HepG2 (cell line): Measurements from ENCODE around the gene HS6ST1. TPM values are rescaled to one million over a fixed set of nuclear protein-coding genes. Genes with fewer than 3 reads are reported as not detected.
A peak's percentile ranks its signal among the peaks of the same experiment; 100 is the strongest.

Experiments used
- FOSL2 ChIP-seq: sonication (generic); formaldehyde crosslinking; IDR thresholded peaks from 2 replicates; pipeline ENCODE4 v1.4.0; 2020; ENCODE audit warnings: missing genetic modification reagents
- KLF6 ChIP-seq: IDR thresholded peaks from 2 replicates; pipeline ENCODE4 v1.8.0; 2016; ENCODE audit warnings: missing biosample characterization, missing genetic modification reagents
- MBD4 ChIP-seq: IDR thresholded peaks from 2 replicates; pipeline ENCODE4 v1.6.1; 2012; ENCODE audit warnings: low read length, inconsistent platforms, borderline replicate concordance
- MLLT10 ChIP-seq: sonication (generic); formaldehyde crosslinking; IDR thresholded peaks from 2 replicates; pipeline ENCODE4 v1.4.0; 2020; ENCODE audit warnings: missing genetic modification reagents
- NR2F1 ChIP-seq, 2 experiments: fragments of 450-650 bp in 1 of 2; formaldehyde crosslinking in 1 of 2; IDR thresholded peaks; 2 replicates each; pipeline versions ENCODE4 v1.5.0 to v1.6.1; 2016 to 2020; ENCODE audit warnings: mild to moderate bottlenecking in 1 of 2, missing compliant biosample characterization in 1 of 2, missing genetic modification reagents in 1 of 2, moderate library complexity in 1 of 2
- PAX8 ChIP-seq: sonication (generic); formaldehyde crosslinking; IDR thresholded peaks from 2 replicates; pipeline ENCODE4 v1.8.0; 2022; ENCODE audit warnings: mild to moderate bottlenecking, missing genetic modification reagents, borderline replicate concordance
- PHF21A ChIP-seq: sonication (generic); formaldehyde crosslinking; IDR thresholded peaks from 2 replicates; pipeline ENCODE4 v1.5.0; 2020; ENCODE audit warnings: mild to moderate bottlenecking, missing genetic modification reagents
- PRDM15 ChIP-seq: sonication (generic); formaldehyde crosslinking; IDR thresholded peaks from 2 replicates; pipeline ENCODE4 v1.4.0; 2020; ENCODE audit warnings: missing genetic modification reagents
- PRPF4 ChIP-seq: fragments of 200-400 bp; formaldehyde crosslinking; IDR thresholded peaks from 2 replicates; pipeline ENCODE4 v1.6.1; 2016; ENCODE audit warnings: low read length, low read depth; ENCODE audit not compliant: poor library complexity, severe bottlenecking
- RAD21 ChIP-seq: fragments of 450-650 bp; formaldehyde crosslinking; IDR thresholded peaks from 2 replicates; pipeline ENCODE4 v1.5.0; 2020; ENCODE audit warnings: mild to moderate bottlenecking
- SCMH1 ChIP-seq: sonication (generic); formaldehyde crosslinking; IDR thresholded peaks from 2 replicates; pipeline ENCODE4 v1.9.0; 2021; ENCODE audit warnings: missing genetic modification reagents, mild to moderate bottlenecking, borderline replicate concordance
- SPEN ChIP-seq: sonication (generic); formaldehyde crosslinking; IDR thresholded peaks from 2 replicates; pipeline ENCODE4 v1.5.1; 2020; ENCODE audit warnings: low read depth, mild to moderate bottlenecking, missing genetic modification reagents
- U2AF1 ChIP-seq: fragments of 200-400 bp; formaldehyde crosslinking; optimal IDR thresholded peaks from 2 replicates; pipeline ENCODE3; 2017; ENCODE audit warnings: mild to moderate bottlenecking, low read depth, low read length
- ZNF101 ChIP-seq: sonication (generic); formaldehyde crosslinking; IDR thresholded peaks from 2 replicates; pipeline ENCODE4 v1.4.0; 2020; ENCODE audit warnings: mild to moderate bottlenecking, low read depth, missing genetic modification reagents, borderline replicate concordance
- ZNF235 ChIP-seq: sonication (generic); formaldehyde crosslinking; IDR thresholded peaks from 2 replicates; pipeline ENCODE4 v1.8.1; 2023; ENCODE audit warnings: mild to moderate bottlenecking, missing genetic modification reagents, borderline replicate concordance
- ZSCAN5A ChIP-seq: sonication (generic); formaldehyde crosslinking; IDR thresholded peaks from 2 replicates; pipeline ENCODE4 v1.8.0; 2022; ENCODE audit warnings: mild to moderate bottlenecking, missing genetic modification reagents, borderline replicate concordance
- polyA plus RNA-seq, 8 experiments: library from polyadenylated mRNA; depleted of rRNA in 3 of 8; stranded (reverse) in 7 of 8; unstranded in 1 of 8; fragments of >200 nt; fragmentation: Illumina TruSeq in 4 of 8; extraction: Trizol in 4 of 8; gene quantifications; 2 replicates each; pipeline versions ENCODE4 v1.2.1 to v1.2.3, GENCODE V29; 2011 to 2016; ENCODE audit warnings: low read depth in 4 of 8, missing spikeins in 1 of 8, mixed read lengths in 1 of 8; ENCODE audit not compliant: insufficient read depth in 1 of 8
- total RNA-seq, 5 experiments: library from RNA; depleted of rRNA; stranded (reverse); fragments of >200 nt; fragmentation: Illumina TruSeq; extraction: Trizol; gene quantifications; 2 replicates each; pipeline ENCODE4 v1.2.3, GENCODE V29; 2016; ENCODE audit warnings: low read depth in 1 of 5
- TF ChIP-seq, protein P1 (sequence below): sonication (generic); formaldehyde crosslinking; IDR thresholded peaks from 2 replicates; pipeline ENCODE4 v1.8.1; 2023; ENCODE audit warnings: mild to moderate bottlenecking, missing genetic modification reagents
- TF ChIP-seq, protein P2 (sequence below): sonication (generic); formaldehyde crosslinking; conservative IDR thresholded peaks from 2 replicates; pipeline ENCODE4 v1.8.0; 2022; ENCODE audit warnings: mild to moderate bottlenecking, moderate library complexity, missing genetic modification reagents

The HS6ST1 gene
- total and polyA plus RNA-seq, 2 of the 13 experiments (the other 11 are each of a cell fraction or from before 2014, with no cell fraction given): 34.5 to 84.6 TPM

DNA sequence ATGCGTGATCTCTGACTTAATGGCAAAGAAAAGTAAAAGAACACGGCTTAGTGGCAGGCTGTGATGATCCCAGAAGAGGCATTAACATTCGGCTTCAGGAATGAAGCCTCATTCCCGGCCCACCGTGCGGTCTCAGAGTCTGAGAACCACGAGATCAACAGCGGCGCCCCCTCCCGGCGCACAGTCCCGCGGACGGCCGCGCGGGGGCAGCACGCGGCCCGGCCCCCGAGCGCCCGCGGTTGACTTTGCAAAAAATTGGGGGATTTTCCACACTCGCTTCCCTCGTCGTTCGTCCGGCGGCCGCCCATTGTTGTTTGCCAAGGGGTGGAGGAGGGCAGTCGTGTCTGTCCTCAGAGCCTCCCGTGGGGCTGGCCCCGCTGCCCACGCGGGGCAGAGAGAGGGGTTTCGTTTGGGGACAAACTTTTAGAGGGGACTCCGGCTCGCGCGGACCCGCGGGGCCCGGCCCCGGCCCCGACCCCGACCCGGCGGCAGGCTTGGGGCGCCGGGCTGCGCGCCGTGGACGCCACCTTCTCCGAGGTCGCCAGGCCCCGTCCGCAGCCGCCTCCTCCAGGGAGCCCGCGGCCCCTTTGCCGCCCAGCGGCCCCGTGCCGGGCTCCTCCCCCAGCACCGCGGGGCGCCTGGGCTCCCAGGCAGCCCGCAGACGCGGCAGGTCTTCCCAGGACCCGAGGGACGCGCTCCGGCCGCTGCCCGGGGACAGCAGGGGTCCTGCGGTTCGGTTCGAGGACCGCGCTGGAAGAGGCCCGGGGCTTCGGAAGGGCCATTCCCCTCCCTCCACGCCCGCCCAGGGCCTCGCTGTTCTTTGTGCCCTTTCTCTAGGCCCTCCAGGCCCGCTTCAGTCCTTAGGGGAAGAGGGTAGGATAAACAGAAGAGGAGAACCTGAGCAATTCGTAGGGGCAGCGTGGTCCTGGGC lies 3.4 kb upstream of the HS6ST1 start (continued):
- TF ChIP-seq ZSCAN5A (CRISPR knock-in tag) (no peak), U2AF1 (peak; percentile 62), SPEN (CRISPR knock-in tag) (0 out of 2 replicates have a peak, but pooled peaks have one; percentile 51), PRDM15 (peak; percentile 70; the same call in 1 of the 2 replicates), PAX8 (CRISPR knock-in tag) (no peak), MBD4 (no peak), NR2F1 (CRISPR knock-in tag; IDR thresholded peaks at IDR 0.05) (no peak; a peak in 1 of 4 replicates), PRPF4 (no peak), MLLT10 (CRISPR knock-in tag) (no peak), SCMH1 (CRISPR knock-in tag) (no peak), RAD21 (CRISPR knock-in tag) (peak; percentile 95), KLF6 (CRISPR knock-in tag) (no peak; the same call in 1 of the 2 replicates), FOSL2 (CRISPR knock-in tag) (peak; percentile 26; the same call in 1 of the 2 replicates), ZNF235 (CRISPR knock-in tag) (peak; percentile 84; the same call in 1 of the 2 replicates), PHF21A (no peak), ZNF101 (CRISPR knock-in tag) (no peak)
- TF ChIP-seq, protein P1, sequence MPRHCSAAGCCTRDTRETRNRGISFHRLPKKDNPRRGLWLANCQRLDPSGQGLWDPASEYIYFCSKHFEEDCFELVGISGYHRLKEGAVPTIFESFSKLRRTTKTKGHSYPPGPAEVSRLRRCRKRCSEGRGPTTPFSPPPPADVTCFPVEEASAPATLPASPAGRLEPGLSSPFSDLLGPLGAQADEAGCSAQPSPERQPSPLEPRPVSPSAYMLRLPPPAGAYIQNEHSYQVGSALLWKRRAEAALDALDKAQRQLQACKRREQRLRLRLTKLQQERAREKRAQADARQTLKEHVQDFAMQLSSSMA (CRISPR knock-in tag): peak; percentile 60; the same call in 1 of the 2 replicates
- TF ChIP-seq, protein P2, sequence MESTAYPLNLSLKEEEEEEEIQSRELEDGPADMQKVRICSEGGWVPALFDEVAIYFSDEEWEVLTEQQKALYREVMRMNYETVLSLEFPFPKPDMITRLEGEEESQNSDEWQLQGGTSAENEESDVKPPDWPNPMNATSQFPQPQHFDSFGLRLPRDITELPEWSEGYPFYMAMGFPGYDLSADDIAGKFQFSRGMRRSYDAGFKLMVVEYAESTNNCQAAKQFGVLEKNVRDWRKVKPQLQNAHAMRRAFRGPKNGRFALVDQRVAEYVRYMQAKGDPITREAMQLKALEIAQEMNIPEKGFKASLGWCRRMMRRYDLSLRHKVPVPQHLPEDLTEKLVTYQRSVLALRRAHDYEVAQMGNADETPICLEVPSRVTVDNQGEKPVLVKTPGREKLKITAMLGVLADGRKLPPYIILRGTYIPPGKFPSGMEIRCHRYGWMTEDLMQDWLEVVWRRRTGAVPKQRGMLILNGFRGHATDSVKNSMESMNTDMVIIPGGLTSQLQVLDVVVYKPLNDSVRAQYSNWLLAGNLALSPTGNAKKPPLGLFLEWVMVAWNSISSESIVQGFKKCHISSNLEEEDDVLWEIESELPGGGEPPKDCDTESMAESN (CRISPR knock-in tag): peak; percentile 64
